Measurements from ENCODE around the gene ALDH3A1. TPM values are rescaled to one million over a fixed set of nuclear protein-coding genes. Genes with fewer than 3 reads are reported as not detected.

Gene ALDH3A1
- total RNA-seq, 1 experiment from 2014 or later: not detected

DNA sequence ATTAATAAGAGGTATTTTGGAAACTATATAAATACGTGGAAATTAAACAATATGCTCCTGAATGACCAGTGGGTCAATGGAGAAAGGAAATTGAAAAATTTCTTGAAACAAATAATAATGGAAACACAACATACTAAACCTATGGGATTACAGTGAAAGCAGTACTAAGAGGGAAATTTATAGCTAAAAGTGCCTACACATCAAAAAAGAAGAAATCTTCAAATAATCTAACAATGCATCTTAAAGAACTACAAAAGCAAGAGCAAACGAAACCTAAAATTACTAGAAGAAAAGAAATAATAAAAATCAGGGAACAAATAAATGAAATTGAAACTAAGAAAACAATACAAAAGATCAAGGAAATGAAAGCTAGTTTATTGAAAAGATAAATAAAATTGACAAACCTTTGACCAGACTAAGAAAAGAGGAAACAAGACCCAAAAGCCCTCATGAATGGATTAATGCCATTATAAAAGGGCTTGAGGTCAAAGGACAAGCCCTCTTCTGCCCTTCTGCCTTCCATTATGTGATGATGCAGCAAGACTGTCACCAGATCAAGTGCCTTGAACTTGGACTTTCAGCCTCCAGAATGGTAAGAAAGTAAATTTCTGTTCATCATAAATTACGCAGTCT is 43.9 kb upstream of the ALDH3A1 start:
- TF ChIP-seq, protein P1, sequence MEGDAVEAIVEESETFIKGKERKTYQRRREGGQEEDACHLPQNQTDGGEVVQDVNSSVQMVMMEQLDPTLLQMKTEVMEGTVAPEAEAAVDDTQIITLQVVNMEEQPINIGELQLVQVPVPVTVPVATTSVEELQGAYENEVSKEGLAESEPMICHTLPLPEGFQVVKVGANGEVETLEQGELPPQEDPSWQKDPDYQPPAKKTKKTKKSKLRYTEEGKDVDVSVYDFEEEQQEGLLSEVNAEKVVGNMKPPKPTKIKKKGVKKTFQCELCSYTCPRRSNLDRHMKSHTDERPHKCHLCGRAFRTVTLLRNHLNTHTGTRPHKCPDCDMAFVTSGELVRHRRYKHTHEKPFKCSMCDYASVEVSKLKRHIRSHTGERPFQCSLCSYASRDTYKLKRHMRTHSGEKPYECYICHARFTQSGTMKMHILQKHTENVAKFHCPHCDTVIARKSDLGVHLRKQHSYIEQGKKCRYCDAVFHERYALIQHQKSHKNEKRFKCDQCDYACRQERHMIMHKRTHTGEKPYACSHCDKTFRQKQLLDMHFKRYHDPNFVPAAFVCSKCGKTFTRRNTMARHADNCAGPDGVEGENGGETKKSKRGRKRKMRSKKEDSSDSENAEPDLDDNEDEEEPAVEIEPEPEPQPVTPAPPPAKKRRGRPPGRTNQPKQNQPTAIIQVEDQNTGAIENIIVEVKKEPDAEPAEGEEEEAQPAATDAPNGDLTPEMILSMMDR (conservative IDR thresholded peaks at IDR 0.05; ENCODE audit: low read depth, low read length): no peak
- TF ChIP-seq EZH2 (IDR thresholded peaks at IDR 0.05; ENCODE audit: borderline replicate concordance, low read depth, low read length, poor library complexity, severe bottlenecking): no peak
- Histone ChIP-seq H3K4me3 (ENCODE audit: low read depth, low read length, poor library complexity, severe bottlenecking) (no peak overlapping the region), H3K27ac (ENCODE audit: low read depth, low read length, poor library complexity, severe bottlenecking) (no peak overlapping the region), H3K27me3 (replicated peaks; ENCODE audit: insufficient read depth, low read depth, low read length, poor library complexity) (no peaks in the 10 kb centered on the region), H3K9me3 (ENCODE audit: low read depth, low read length, poor library complexity, severe bottlenecking) (no peaks in the 10 kb centered on the region), H3K36me3 (ENCODE audit: insufficient read depth, low read length, poor library complexity, severe bottlenecking) (peaks cover 28% of the 10 kb centered on the region), H3K4me1 (ENCODE audit: insufficient read depth, low read length, poor library complexity, severe bottlenecking) (no peaks in the 10 kb centered on the region)
- no TSS peak for BruUV-seq (replicated peaks)
- intact Hi-C loops (cut with micrococcal nuclease; ENCODE audit: unreplicated experiment): no loop called here
- ChIA-PET POLR2A (ENCODE audit: low non-redundant PET) (no interaction called here), CTCF (no interaction called here)
- no peak for DNase-seq (ENCODE audit: low spot score)

DNA sequence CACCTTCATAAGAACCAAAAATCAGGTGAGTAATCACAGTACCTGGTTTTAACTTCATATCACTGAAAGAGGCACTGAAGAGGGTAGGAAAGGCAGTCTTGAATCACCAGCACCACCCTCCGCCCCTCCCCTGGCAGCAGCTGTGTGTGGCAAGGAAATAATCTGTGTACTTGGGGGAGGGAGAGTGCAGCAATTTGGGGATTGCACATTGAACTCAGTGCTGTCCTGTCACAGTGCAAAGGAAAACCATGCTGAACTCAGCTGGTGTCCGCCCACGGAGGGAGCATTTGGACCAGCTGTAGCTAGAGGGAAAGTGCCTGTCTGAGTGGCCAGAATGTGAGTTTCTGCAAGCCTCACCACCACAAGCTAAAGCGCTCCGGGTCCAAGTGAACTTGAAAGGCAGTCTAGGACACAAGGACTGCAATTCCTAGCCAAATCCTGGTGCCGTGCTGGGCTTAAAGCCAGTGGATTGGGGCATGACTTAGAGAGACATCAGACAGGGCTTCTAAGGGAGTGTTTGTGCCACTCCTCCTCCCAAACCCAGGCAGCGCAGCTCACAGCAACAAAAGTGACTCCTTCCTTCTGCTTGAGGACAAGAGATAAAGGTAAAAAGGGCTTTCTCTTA is 39.7 kb upstream of the ALDH3A1 start:
- CTCF ChIA-PET: interaction anchor here (0.6 kb wide), 1 partner anchor 239 kb away, joined by 3 read pairs; no protein-coding TSS in a partner anchor
- TF ChIP-seq, protein P1 (conservative IDR thresholded peaks at IDR 0.05; ENCODE audit: low read depth, low read length): no peak
- no peak for TF ChIP-seq EZH2 (IDR thresholded peaks at IDR 0.05; ENCODE audit: borderline replicate concordance, low read depth, low read length, poor library complexity, severe bottlenecking)
- Histone ChIP-seq H3K4me3 (ENCODE audit: low read depth, low read length, poor library complexity, severe bottlenecking) (no peak overlapping the region), H3K27me3 (replicated peaks; ENCODE audit: insufficient read depth, low read depth, low read length, poor library complexity) (no peaks in the 10 kb centered on the region), H3K4me1 (ENCODE audit: insufficient read depth, low read length, poor library complexity, severe bottlenecking) (no peaks in the 10 kb centered on the region), H3K36me3 (ENCODE audit: insufficient read depth, low read length, poor library complexity, severe bottlenecking) (peaks cover 4% of the 10 kb centered on the region), H3K9me3 (ENCODE audit: low read depth, low read length, poor library complexity, severe bottlenecking) (no peaks in the 10 kb centered on the region), H3K27ac (ENCODE audit: low read depth, low read length, poor library complexity, severe bottlenecking) (no peak overlapping the region)
- BruUV-seq (replicated peaks): no TSS peak
- peak; percentile 17 for DNase-seq (ENCODE audit: low spot score)
- intact Hi-C loops (cut with micrococcal nuclease; ENCODE audit: unreplicated experiment): no loop called here
- POLR2A ChIA-PET (ENCODE audit: low non-redundant PET): no interaction called here

DNA sequence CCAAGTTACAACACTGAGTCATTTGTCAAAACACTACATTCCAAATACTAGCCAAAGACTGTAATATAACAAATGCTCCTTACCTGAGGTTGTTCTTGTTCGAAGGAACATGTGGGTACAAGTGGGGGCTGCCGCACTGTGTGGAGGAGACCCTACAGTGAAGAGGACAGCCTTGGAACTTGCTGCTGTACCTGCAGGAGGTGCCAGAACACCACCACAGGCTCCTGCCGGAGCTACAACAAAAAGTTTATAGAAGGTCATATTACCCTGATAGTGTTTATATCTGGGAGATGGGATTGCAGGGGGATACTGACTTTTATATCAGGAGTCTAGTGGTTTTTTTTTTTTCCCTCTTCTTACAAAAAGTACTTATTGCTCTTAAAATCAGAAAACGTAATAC is 37.8 kb upstream of the ALDH3A1 start:
- Histone ChIP-seq H3K27me3 (replicated peaks; ENCODE audit: insufficient read depth, low read depth, low read length, poor library complexity) (no peaks in the 10 kb centered on the region), H3K4me3 (ENCODE audit: low read depth, low read length, poor library complexity, severe bottlenecking) (no peak overlapping the region), H3K4me1 (ENCODE audit: insufficient read depth, low read length, poor library complexity, severe bottlenecking) (no peaks in the 10 kb centered on the region), H3K36me3 (ENCODE audit: insufficient read depth, low read length, poor library complexity, severe bottlenecking) (peaks cover 12% of the 10 kb centered on the region), H3K27ac (ENCODE audit: low read depth, low read length, poor library complexity, severe bottlenecking) (no peak overlapping the region), H3K9me3 (ENCODE audit: low read depth, low read length, poor library complexity, severe bottlenecking) (no peaks in the 10 kb centered on the region)
- ChIA-PET CTCF (no interaction called here), POLR2A (ENCODE audit: low non-redundant PET) (no interaction called here)
- BruUV-seq (replicated peaks): no TSS peak
- TF ChIP-seq EZH2 (IDR thresholded peaks at IDR 0.05; ENCODE audit: borderline replicate concordance, low read depth, low read length, poor library complexity, severe bottlenecking): no peak
- TF ChIP-seq, protein P1 (conservative IDR thresholded peaks at IDR 0.05; ENCODE audit: low read depth, low read length): 0 out of 2 replicates have a peak, but pooled peaks have one; percentile 13
- intact Hi-C loops (cut with micrococcal nuclease; ENCODE audit: unreplicated experiment): no loop called here
- no peak for DNase-seq (ENCODE audit: low spot score)

Measured in A673 (cell line).